Activated CD4-positive, alpha-beta T cell treated with anti-CD3 and anti-CD28 coated beads for 24 hours (primary cell): ENCODE data around the gene QSER1.
"Not testable (repeated sequence)": the region's sequence is repeated elsewhere in the genome, so short reads cannot be mapped to it uniquely, and the experiment has no call there.

Experiments used
- DNase-seq, 2 donors: peaks; one replicate each; pipeline ENCODE4 v3.0.0-alpha.2; 2020; ENCODE audit warnings: low read depth in 2 of 2

QSER1 gene

GRCh38 chr11:32932196-32932595 is 39.6 kb downstream of the QSER1 start:
- no peak for DNase-seq

GRCh38 chr11:32935462-32936029 is 42.9 kb downstream of the QSER1 start:
- DNase-seq = no peak

- not testable (repeated sequence) for DNase-seq
Measured at GRCh38 chr11:32936178-32936577, 43.6 kb downstream of the QSER1 start.

- not testable (repeated sequence) for DNase-seq
Measured at GRCh38 chr11:32937283-32937682, 44.7 kb downstream of the QSER1 start.

- no peak for DNase-seq
Measured at GRCh38 chr11:32939046-32939445, 46.4 kb downstream of the QSER1 start.

- no peak for DNase-seq
Measured at GRCh38 chr11:32939866-32940265, 47.3 kb downstream of the QSER1 start.

- DNase-seq = no peak
Measured at GRCh38 chr11:32940865-32941264, 48.3 kb downstream of the QSER1 start.

GRCh38 chr11:32947978-32948377 is 55.4 kb downstream of the QSER1 start:
- no peak for DNase-seq

GRCh38 chr11:32949739-32950138 is 57.1 kb downstream of the QSER1 start:
- DNase-seq = no peak

GRCh38 chr11:32952421-32952820 is 59.8 kb downstream of the QSER1 start:
- DNase-seq = no peak

- no peak for DNase-seq
Measured at GRCh38 chr11:32953700-32954099, 61.1 kb downstream of the QSER1 start.

- DNase-seq = no peak
Measured at GRCh38 chr11:32960553-32961164, 68.0 kb downstream of the QSER1 start.

- no peak for DNase-seq
Measured at GRCh38 chr11:32962016-32962415, 69.4 kb downstream of the QSER1 start.

GRCh38 chr11:32963721-32964120 is 71.1 kb downstream of the QSER1 start:
- DNase-seq = no peak

- no peak for DNase-seq
Measured at GRCh38 chr11:32968541-32968940, 75.9 kb downstream of the QSER1 start.

GRCh38 chr11:32972233-32972632 is 79.6 kb downstream of the QSER1 start:
- DNase-seq = not testable (repeated sequence)

GRCh38 chr11:32972781-32973180 is 80.2 kb downstream of the QSER1 start:
- DNase-seq = no peak

GRCh38 chr11:32982626-32983025 is 90.0 kb downstream of the QSER1 start:
- no peak for DNase-seq

GRCh38 chr11:32983506-32983905 is 90.9 kb downstream of the QSER1 start:
- DNase-seq = no peak

- DNase-seq = no peak
Measured at GRCh38 chr11:32985600-32985999, 93.0 kb downstream of the QSER1 start.

- DNase-seq = no peak
Measured at GRCh38 chr11:32987851-32988250, 95.2 kb downstream of the QSER1 start.

GRCh38 chr11:32990481-32990880 is 97.9 kb downstream of the QSER1 start:
- no peak for DNase-seq

GRCh38 chr11:32991427-32991826 is 98.8 kb downstream of the QSER1 start:
- no peak for DNase-seq

- no peak for DNase-seq
Measured at GRCh38 chr11:32991898-32992297, 99.3 kb downstream of the QSER1 start.
